Measurements from ENCODE around the gene MMP2. TPM values are rescaled to one million over a fixed set of nuclear protein-coding genes. Genes with fewer than 3 reads are reported as not detected.

The MMP2 gene
- total and polyA plus RNA-seq, 2 of the 13 experiments (the other 11 are each of a cell fraction or from before 2014, with no cell fraction given), result 0.31 to 1.3 TPM

GRCh38 chr16:55508941-55509931, 30.2 kb downstream of the MMP2 start, which contains the start of gene LPCAT2 (continued):
- TF ChIP-seq ZNF646 (CRISPR knock-in tag; IDR thresholded peaks at IDR 0.05) (no peak), MAFF (IDR thresholded peaks at IDR 0.05; ENCODE audit: low read depth, low read length) (no peak), ZNF720 (CRISPR knock-in tag; IDR thresholded peaks at IDR 0.05) (no peak), ZNF30 (CRISPR knock-in tag; IDR thresholded peaks at IDR 0.05) (no peak), TBX2 (CRISPR knock-in tag; IDR thresholded peaks at IDR 0.05; ENCODE audit: borderline replicate concordance) (no peak), ZNF543 (CRISPR knock-in tag; IDR thresholded peaks at IDR 0.05) (no peak), ZNF280B (CRISPR knock-in tag; IDR thresholded peaks at IDR 0.05; ENCODE audit: borderline replicate concordance) (no peak)
- TF ChIP-seq, protein P1, sequence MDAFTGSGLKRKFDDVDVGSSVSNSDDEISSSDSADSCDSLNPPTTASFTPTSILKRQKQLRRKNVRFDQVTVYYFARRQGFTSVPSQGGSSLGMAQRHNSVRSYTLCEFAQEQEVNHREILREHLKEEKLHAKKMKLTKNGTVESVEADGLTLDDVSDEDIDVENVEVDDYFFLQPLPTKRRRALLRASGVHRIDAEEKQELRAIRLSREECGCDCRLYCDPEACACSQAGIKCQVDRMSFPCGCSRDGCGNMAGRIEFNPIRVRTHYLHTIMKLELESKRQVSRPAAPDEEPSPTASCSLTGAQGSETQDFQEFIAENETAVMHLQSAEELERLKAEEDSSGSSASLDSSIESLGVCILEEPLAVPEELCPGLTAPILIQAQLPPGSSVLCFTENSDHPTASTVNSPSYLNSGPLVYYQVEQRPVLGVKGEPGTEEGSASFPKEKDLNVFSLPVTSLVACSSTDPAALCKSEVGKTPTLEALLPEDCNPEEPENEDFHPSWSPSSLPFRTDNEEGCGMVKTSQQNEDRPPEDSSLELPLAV (CRISPR knock-in tag; conservative IDR thresholded peaks at IDR 0.05; ENCODE audit: low read depth), result no peak
- TF ChIP-seq, protein P2, sequence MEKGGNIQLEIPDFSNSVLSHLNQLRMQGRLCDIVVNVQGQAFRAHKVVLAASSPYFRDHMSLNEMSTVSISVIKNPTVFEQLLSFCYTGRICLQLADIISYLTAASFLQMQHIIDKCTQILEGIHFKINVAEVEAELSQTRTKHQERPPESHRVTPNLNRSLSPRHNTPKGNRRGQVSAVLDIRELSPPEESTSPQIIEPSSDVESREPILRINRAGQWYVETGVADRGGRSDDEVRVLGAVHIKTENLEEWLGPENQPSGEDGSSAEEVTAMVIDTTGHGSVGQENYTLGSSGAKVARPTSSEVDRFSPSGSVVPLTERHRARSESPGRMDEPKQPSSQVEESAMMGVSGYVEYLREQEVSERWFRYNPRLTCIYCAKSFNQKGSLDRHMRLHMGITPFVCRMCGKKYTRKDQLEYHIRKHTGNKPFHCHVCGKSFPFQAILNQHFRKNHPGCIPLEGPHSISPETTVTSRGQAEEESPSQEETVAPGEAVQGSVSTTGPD (CRISPR knock-in tag; IDR thresholded peaks at IDR 0.05), result no peak
- TF ChIP-seq, protein P3, sequence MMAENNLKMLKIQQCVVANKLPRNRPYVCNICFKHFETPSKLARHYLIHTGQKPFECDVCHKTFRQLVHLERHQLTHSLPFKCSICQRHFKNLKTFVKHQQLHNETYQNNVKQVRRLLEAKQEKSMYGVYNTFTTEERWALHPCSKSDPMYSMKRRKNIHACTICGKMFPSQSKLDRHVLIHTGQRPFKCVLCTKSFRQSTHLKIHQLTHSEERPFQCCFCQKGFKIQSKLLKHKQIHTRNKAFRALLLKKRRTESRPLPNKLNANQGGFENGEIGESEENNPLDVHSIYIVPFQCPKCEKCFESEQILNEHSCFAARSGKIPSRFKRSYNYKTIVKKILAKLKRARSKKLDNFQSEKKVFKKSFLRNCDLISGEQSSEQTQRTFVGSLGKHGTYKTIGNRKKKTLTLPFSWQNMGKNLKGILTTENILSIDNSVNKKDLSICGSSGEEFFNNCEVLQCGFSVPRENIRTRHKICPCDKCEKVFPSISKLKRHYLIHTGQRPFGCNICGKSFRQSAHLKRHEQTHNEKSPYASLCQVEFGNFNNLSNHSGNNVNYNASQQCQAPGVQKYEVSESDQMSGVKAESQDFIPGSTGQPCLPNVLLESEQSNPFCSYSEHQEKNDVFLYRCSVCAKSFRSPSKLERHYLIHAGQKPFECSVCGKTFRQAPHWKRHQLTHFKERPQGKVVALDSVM (CRISPR knock-in tag; IDR thresholded peaks at IDR 0.05), result no peak
- TF ChIP-seq, protein P4, sequence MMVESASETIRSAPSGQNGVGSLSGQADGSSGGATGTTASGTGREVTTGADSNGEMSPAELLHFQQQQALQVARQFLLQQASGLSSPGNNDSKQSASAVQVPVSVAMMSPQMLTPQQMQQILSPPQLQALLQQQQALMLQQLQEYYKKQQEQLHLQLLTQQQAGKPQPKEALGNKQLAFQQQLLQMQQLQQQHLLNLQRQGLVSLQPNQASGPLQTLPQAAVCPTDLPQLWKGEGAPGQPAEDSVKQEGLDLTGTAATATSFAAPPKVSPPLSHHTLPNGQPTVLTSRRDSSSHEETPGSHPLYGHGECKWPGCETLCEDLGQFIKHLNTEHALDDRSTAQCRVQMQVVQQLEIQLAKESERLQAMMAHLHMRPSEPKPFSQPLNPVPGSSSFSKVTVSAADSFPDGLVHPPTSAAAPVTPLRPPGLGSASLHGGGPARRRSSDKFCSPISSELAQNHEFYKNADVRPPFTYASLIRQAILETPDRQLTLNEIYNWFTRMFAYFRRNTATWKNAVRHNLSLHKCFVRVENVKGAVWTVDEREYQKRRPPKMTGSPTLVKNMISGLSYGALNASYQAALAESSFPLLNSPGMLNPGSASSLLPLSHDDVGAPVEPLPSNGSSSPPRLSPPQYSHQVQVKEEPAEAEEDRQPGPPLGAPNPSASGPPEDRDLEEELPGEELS (CRISPR knock-in tag; IDR thresholded peaks at IDR 0.05), result no peak

All from HepG2 (cell line).